ENCODE measurements around the gene TTYH3.

DNA sequence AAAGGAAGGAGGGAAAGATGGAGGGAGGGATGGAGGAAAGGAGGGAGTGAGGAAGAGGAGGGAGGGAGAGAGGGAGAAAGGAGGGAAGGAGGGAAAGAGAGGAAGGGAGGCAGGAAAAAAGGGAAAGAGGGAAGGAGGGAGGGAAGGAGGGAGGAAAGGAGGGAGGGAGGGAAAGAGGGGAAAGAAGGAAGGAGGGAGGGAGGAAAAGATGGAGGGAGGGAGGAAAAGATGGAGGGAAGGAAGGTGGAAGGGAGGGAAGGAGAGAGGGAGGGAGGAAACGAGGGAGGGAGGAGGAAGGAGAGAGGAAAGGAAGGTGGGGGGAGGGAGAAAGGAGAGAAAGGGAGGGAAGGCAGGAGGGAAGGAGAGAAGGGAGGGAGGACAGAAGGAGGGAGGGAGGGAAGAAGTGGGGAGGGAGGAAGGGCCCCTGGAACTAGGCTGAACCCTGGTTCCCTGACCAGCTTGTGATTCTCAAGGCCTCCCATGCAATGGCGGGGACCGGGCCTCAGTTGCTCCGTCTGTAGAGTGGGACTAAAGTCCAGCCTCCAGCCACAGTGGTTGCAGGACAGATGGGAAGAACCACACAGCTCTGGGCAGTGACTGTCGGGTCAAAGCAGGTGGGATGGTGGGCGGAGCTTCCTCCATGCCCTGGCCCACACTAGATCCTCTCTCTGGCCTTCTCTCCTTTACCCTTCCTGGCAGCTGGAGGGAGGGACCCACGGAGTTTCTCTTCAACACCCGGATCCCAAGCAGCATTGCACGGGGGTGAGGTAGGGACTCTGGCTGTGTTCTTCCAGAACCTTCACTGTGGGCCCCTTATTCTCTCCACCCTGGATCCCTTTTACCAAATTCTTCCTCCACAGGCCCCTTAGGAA, 4.3 kb upstream of the TTYH3 start:
- TF ChIP-seq, protein P1, sequence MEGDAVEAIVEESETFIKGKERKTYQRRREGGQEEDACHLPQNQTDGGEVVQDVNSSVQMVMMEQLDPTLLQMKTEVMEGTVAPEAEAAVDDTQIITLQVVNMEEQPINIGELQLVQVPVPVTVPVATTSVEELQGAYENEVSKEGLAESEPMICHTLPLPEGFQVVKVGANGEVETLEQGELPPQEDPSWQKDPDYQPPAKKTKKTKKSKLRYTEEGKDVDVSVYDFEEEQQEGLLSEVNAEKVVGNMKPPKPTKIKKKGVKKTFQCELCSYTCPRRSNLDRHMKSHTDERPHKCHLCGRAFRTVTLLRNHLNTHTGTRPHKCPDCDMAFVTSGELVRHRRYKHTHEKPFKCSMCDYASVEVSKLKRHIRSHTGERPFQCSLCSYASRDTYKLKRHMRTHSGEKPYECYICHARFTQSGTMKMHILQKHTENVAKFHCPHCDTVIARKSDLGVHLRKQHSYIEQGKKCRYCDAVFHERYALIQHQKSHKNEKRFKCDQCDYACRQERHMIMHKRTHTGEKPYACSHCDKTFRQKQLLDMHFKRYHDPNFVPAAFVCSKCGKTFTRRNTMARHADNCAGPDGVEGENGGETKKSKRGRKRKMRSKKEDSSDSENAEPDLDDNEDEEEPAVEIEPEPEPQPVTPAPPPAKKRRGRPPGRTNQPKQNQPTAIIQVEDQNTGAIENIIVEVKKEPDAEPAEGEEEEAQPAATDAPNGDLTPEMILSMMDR (IDR thresholded peaks at IDR 0.05) = no peak
- TF ChIP-seq TCF7L2 (IDR thresholded peaks at IDR 0.05; ENCODE audit: low read depth, low read length) = no peak
- TF ChIP-seq POLR2AphosphoS5 (IDR thresholded peaks at IDR 0.05; ENCODE audit: low read depth, low read length) = no peak
- TF ChIP-seq, protein P2, sequence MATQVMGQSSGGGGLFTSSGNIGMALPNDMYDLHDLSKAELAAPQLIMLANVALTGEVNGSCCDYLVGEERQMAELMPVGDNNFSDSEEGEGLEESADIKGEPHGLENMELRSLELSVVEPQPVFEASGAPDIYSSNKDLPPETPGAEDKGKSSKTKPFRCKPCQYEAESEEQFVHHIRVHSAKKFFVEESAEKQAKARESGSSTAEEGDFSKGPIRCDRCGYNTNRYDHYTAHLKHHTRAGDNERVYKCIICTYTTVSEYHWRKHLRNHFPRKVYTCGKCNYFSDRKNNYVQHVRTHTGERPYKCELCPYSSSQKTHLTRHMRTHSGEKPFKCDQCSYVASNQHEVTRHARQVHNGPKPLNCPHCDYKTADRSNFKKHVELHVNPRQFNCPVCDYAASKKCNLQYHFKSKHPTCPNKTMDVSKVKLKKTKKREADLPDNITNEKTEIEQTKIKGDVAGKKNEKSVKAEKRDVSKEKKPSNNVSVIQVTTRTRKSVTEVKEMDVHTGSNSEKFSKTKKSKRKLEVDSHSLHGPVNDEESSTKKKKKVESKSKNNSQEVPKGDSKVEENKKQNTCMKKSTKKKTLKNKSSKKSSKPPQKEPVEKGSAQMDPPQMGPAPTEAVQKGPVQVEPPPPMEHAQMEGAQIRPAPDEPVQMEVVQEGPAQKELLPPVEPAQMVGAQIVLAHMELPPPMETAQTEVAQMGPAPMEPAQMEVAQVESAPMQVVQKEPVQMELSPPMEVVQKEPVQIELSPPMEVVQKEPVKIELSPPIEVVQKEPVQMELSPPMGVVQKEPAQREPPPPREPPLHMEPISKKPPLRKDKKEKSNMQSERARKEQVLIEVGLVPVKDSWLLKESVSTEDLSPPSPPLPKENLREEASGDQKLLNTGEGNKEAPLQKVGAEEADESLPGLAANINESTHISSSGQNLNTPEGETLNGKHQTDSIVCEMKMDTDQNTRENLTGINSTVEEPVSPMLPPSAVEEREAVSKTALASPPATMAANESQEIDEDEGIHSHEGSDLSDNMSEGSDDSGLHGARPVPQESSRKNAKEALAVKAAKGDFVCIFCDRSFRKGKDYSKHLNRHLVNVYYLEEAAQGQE (IDR thresholded peaks at IDR 0.05; ENCODE audit: insufficient read depth in 1 of 2, low read depth in 2 of 2, low read length in 1 of 2) = no peak
- no peak for TF ChIP-seq SIN3A (IDR thresholded peaks at IDR 0.05; ENCODE audit: borderline replicate concordance, insufficient read depth, low read depth, low read length)

All from Panc1 (cell line).